GM13976 (cell line): Measurements from ENCODE around the gene CARD10.

ENCODE experiments used
- DNase-seq: peaks from one replicate; pipeline ENCODE4 v3.0.0; 2012; ENCODE audit warnings: low spot score
- in situ Hi-C: fragments of 300-500 bp; cut with MboI; formaldehyde crosslinking; loops from one replicate; pipeline ENCODE4 v1.12.0; 2022; ENCODE audit warnings: low sequenced_read_pairs, mixed read lengths, inconsistent platforms; ENCODE audit not compliant: unreplicated experiment
- TF ChIP-seq, protein P1 (sequence below): IDR thresholded peaks from 2 replicates; pipeline ENCODE4 v1.5.1; 2012; ENCODE audit warnings: borderline replicate concordance, mild to moderate bottlenecking; ENCODE audit not compliant: insufficient read depth; ENCODE audit errors: extremely low read depth, missing control alignments, control extremely low read depth

CARD10 gene

DNA sequence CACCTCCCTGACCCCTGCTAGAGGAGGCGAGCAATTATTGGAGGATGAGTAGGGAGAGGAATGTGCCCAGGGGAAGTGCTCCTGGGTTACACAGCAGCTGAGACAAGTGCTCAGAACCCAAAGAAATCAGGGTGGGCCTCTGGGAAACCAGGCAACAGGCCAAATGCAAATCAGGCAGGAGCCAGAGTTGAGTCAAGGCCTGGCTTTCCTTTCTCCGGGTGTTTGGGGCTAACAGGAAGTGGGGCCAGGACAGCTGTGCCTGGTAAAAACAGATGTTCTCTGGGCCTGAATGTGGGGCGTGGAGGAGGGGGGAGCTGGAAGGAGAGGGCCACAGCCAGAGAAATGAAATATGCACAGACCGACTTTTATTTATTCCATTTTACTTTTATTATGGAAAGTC is 55.0 kb downstream of the CARD10 start:
- DNase-seq: peak; percentile 62
- TF ChIP-seq, protein P1, sequence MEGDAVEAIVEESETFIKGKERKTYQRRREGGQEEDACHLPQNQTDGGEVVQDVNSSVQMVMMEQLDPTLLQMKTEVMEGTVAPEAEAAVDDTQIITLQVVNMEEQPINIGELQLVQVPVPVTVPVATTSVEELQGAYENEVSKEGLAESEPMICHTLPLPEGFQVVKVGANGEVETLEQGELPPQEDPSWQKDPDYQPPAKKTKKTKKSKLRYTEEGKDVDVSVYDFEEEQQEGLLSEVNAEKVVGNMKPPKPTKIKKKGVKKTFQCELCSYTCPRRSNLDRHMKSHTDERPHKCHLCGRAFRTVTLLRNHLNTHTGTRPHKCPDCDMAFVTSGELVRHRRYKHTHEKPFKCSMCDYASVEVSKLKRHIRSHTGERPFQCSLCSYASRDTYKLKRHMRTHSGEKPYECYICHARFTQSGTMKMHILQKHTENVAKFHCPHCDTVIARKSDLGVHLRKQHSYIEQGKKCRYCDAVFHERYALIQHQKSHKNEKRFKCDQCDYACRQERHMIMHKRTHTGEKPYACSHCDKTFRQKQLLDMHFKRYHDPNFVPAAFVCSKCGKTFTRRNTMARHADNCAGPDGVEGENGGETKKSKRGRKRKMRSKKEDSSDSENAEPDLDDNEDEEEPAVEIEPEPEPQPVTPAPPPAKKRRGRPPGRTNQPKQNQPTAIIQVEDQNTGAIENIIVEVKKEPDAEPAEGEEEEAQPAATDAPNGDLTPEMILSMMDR: no peak
- in situ Hi-C loops: no loop called here

GRCh38 chr22:37462983-37463382 is 56.2 kb downstream of the CARD10 start:
- in situ Hi-C loops: no loop called here

GRCh38 chr22:37462436-37462835 is 56.8 kb downstream of the CARD10 start:
- in situ Hi-C loops: no loop called here
- DNase-seq: no peak
- TF ChIP-seq, protein P1: no peak

More at GRCh38 chr22:37462983-37463382, 56.2 kb downstream of the CARD10 start:
- TF ChIP-seq, protein P1: no peak
- no peak for DNase-seq

- no peak for DNase-seq
- in situ Hi-C loops: no loop called here
These were observed 57.3 kb downstream of the CARD10 start for GRCh38 chr22:37461961-37462360.

DNA sequence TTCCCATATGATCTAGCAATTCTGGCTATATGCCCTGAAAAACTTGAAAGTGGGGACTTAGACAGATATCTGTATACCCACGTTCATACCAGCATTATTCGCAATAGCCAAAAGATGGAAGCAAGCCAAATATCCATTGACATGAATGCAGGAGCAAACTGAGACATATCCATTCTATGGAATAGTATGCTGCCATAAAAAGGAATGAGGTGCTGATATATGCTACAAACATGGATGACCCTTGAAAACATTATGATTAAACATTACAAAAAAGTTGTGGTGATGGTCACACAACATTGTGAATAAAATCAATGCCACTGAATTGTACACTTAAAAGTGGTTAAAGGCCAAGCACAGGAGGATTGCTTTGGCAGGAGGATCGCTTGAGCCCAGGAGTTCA is 58.5 kb downstream of the CARD10 start:
- no peak for DNase-seq
- in situ Hi-C loops: no loop called here
- TF ChIP-seq, protein P1: no peak

More at GRCh38 chr22:37461961-37462360, 57.3 kb downstream of the CARD10 start:
- TF ChIP-seq, protein P1: no peak

DNA sequence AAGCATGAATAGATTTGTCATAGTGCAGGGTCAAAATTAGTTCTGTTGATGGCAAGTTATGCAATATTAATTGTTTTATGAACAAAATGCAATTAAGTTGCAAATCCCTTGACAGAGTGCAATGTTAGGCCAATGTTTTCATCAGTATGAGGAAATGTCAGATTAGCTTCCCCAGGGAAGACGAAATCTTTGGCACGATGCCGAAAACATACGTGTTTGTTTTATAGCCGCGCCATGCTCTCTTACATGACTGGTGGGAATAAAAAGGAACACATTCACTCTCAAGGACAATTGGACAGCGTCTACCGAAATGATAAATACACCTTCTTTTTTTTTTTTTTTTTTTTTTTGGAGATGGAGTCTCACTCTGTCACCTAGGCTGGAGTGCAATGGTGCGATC is 60.0 kb downstream of the CARD10 start:
- in situ Hi-C loops: no loop called here
- no peak for DNase-seq
- TF ChIP-seq, protein P1: no peak
